Stomach (tissue), 4 donors: ENCODE results near the gene TP53BP2.
A peak's percentile ranks its signal among the peaks of the same experiment; 100 is the strongest.

Experiments
- CTCF ChIP-seq, 7 experiments: fragments of 450-650 bp in 4 of 7; fragments of 200-600 bp in 3 of 7; sonication (generic) in 3 of 7; IDR thresholded peaks; one replicate each; pipeline ENCODE4 v1.5.1; 2016 to 2019; ENCODE audit warnings: antibody characterized with exemption in 7 of 7, control low read depth in 2 of 7, mild to moderate bottlenecking in 1 of 7
- POLR2AphosphoS5 ChIP-seq, 3 donors: sonication (generic); formaldehyde crosslinking; IDR thresholded peaks; one replicate each; pipeline ENCODE4 v1.6.1; 2016; ENCODE audit warnings: antibody characterized with exemption in 3 of 3

DNA sequence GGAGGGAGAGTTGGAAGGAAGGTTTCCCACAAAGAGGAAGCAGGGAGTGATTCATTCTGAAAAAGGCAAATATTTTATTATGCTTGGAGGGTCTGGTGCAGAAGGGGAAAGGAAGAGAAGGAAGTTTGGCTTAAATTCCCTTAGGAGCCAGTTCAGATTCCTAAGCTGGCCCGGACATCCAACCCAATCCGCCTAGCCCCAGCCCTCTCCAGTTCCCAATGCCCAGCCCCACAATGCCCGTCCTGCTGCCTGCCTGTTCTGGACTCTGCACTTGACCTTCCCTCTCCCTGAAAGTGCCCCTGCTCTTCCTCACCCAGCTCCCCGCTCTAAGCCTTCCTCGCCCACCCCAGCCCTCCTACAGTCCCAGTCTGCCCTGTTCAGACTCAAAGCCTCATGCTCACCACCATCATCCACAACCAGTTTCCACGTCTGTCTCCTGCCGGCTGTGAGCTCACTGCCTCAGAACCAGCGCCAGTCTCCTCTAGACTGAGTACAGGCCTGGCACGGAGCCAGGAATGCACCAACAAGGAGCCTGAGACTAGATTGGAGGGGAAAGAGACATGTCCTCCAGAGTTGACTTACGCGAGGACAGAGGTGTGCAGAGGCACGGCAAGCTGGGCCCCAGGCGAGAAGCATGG lies 114.5 kb downstream of the TP53BP2 start:
- TF ChIP-seq POLR2AphosphoS5 (IDR thresholded peaks at IDR 0.05) (peak in 1 of 3 donors; percentile 35), CTCF (IDR thresholded peaks at IDR 0.05) (no peak)
